Right ventricle myocardium inferior (tissue), 1 donor: ENCODE measurements around the gene ARV1. TPM values are rescaled to one million over a fixed set of nuclear protein-coding genes. Genes with fewer than 3 reads are reported as not detected.
"Not testable (repeated sequence)": the region's sequence is repeated elsewhere in the genome, so short reads cannot be mapped to it uniquely, and the experiment has no call there.

Source experiments
- ATAC-seq: fragments of 200-7000 bp; cut with Tn5 transposase; one replicate; pipeline ENCODE4 v1.9.1; 2020; ENCODE audit warnings: mild to moderate bottlenecking, moderate library complexity
- DNase-seq: peaks from one replicate; pipeline ENCODE4 v3.0.0; 2021; ENCODE audit errors: missing footprints
- intact Hi-C: fragments of 100-400 bp; cut with DNase I; formaldehyde crosslinking; loops from one replicate; pipeline ENCODE4 v1.11.0; 2022
- total RNA-seq: library from RNA; stranded (reverse); fragmentation: NEBNext Ultra II Directional; extraction: Animal tissue kit (Norgen Biotek cat#: 25700); gene quantifications from one replicate; pipeline ENCODE4 v1.2.1, GENCODE V29; 2021
- donor health status: DM: no; HTN: yes; CAD: no; lungs with severe emphysema.

ARV1 gene
- total RNA-seq, 1 donor from 2014 or later = 17.3 TPM

GRCh38 chr1:231035799-231036198 lies 56.9 kb downstream of the ARV1 start:
- DNase-seq (no peak), ATAC-seq (no peak)
- intact Hi-C loops = loop anchor here (5.0 kb wide), 1 partner anchor 53 kb away; no protein-coding TSS in a partner anchor

DNA sequence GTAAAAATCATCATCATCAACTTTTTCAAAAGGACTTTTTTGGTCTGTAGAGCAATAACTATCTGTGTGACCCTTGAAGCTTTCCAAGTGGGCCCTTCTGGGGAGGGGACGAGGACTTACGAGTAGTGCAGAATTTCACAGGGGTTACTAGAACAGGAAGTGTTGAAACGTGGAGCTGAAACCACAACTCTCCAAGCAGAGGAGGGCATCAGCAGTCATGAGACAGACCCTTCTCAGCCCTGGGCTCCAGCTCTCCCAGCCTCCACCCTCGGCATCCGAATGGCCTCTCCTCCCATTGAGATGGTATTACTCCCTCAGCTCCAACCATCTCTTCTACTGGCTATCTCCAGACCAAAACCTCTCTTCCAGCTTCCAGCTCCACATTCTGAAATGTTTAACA lies 57.5 kb downstream of the ARV1 start:
- no peak for DNase-seq
- ATAC-seq = no peak
- intact Hi-C loops = loop anchor here (5.0 kb wide), 1 partner anchor 54 kb away; no protein-coding TSS in a partner anchor

- intact Hi-C loops = loop anchor here (5.0 kb wide), 1 partner anchor 56 kb away; no protein-coding TSS in a partner anchor
- ATAC-seq = no peak
Measured at GRCh38 chr1:231037585-231038517, 59.0 kb downstream of the ARV1 start.

DNA sequence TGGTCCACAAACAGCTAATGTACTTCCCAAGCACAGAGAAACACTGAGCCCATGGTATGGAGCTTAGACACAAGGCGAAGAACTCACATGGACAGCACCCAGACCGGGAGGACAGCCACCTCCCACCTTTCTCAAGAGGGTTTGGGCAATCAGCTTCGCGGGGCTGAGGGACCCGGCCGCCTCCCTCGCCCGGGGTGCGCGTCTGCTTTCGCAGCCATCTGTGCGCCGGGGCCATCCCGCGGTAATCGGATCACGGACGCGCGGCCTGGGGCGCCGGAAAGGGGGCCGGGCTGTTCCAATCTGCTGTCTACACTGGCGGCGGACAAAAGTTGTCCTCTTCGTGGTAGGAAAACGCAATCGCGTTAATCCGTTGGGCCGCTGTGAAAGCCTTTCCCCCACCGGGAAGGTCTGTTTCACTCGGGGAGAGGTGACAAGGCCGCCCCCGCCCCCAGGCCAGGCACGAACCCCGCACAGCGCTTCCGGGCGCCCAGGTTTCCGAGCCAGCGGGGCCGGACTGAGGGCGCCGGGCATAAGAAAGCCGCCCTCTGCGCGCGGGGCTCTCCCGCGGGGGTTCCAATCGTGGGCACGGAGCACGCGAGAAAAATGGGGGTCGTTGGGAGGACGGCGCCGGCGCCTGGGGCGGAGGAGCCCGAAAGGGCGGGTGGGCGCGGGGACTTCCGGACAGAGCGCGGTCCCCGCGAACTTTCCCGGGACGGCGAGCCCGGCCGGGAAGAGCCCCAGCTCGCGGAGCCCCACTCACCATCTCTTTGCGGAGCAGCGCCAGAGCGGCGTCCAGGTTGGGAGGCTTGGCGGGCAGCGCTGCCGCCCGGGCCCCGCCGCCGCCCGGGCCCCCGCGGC lies 60.5 kb downstream of the ARV1 start:
- peak; percentile 55 for ATAC-seq
- intact Hi-C loops = loop anchor here (5.0 kb wide), 2 partner anchors 53 to 57 kb away; no protein-coding TSS in a partner anchor
- no peak for DNase-seq

More at GRCh38 chr1:231037585-231038517, 59.0 kb downstream of the ARV1 start:
- no peak for DNase-seq

DNA sequence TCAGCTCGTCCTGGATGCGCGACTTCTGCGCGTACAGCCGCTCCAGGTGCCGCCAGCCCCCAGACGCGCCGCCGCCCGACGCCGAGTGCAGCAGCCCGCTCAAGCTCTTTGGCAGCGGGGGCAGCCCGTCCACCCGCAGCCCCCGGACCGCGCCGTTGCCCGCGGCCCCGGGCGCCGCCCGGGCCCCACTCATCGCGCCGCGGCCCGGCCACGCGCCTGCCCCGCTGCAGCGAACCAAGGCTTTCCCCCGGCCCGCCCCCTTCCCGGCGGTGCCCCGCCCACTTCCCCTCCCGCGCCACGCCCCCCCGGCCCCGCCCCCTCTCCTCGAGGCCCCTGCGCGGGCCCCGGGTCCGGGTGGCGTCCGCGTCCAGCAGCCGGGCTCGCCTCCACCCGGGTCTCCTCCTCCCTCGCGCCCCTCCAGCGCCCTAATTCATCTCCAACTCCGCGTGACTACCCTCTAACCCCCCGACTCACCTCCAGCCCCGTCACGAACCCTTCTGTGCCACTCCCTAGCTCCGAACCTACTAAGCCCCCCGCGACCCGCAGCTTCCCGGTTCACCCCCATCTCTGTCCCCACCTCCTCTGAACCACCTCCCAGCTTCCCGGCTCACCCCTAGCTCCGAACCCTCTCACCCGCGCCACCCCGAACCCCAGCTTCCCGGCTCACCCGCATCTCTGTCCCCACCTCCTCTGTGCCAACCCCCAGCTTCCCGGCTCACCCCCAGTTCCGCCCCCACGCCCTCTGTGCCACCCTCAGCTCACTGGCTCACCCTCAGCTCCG lies 61.3 kb downstream of the ARV1 start, which contains the start of gene FAM89A:
FAM89A (minus strand) TSS at position 236 of the 781 bp plus-strand sequence; CDS start at position 193, 43 bp downstream.
- intact Hi-C loops = loop anchor here (5.0 kb wide), 1 partner anchor 52 kb away; no protein-coding TSS in a partner anchor
- DNase-seq = no peak

GRCh38 chr1:231040800-231041718 lies 62.2 kb downstream of the ARV1 start:
- ATAC-seq = peak; percentile 21
- intact Hi-C loops = loop anchor here (5.0 kb wide), 1 partner anchor 51 kb away; no protein-coding TSS in a partner anchor
- DNase-seq = no peak

More for the DNA sequence above, 61.3 kb downstream of the ARV1 start, which contains the start of gene FAM89A:
- ATAC-seq = peak; percentile 69

GRCh38 chr1:231041719-231042261 lies 62.9 kb downstream of the ARV1 start:
- ATAC-seq (no peak), DNase-seq (no peak)
- intact Hi-C loops = loop anchor here (5.0 kb wide), 1 partner anchor 51 kb away; no protein-coding TSS in a partner anchor

- ATAC-seq = no peak
- intact Hi-C loops = loop anchor here (5.0 kb wide), 1 partner anchor 48 kb away; no protein-coding TSS in a partner anchor
- no peak for DNase-seq
Measured at GRCh38 chr1:231044588-231044987, 65.7 kb downstream of the ARV1 start.

DNA sequence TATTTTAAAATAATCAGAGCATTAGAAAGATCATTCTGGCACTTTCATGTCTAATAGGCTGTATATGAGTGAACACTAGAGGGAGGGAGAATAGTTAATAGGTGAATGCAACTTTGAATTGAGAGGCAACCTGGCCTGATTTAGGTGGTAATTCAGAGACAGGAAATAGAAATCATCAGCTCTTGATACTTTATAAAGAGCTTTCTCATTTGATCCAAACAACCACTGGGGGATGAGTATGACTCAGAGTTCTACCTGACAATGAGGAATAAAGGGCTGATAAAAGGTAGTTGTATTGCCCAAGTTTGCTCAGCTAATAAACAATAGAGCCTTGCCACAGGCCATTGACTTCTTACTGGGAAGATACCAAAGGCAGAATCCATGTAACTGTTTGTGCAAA lies 66.4 kb downstream of the ARV1 start:
- intact Hi-C loops = no loop called here

GRCh38 chr1:231045921-231046729 lies 67.2 kb downstream of the ARV1 start:
- DNase-seq, ATAC-seq, intact Hi-C loops: not testable (repeated sequence)

More for the DNA sequence above, 66.4 kb downstream of the ARV1 start:
- DNase-seq (no peak), ATAC-seq (no peak)

GRCh38 chr1:231046730-231047395 lies 68.0 kb downstream of the ARV1 start:
- intact Hi-C loops = no loop called here

GRCh38 chr1:231047529-231047928 lies 68.6 kb downstream of the ARV1 start:
- DNase-seq, intact Hi-C loops, ATAC-seq: not testable (repeated sequence)

More at GRCh38 chr1:231046730-231047395, 68.0 kb downstream of the ARV1 start:
- ATAC-seq (no peak), DNase-seq (no peak)

- ATAC-seq, DNase-seq, intact Hi-C loops: not testable (repeated sequence)
Measured at GRCh38 chr1:231048419-231048818, 69.5 kb downstream of the ARV1 start.

GRCh38 chr1:231049121-231049979 lies 70.5 kb downstream of the ARV1 start:
- ATAC-seq (no peak), DNase-seq (no peak)
- intact Hi-C loops = no loop called here
